Activated CD4-positive, alpha-beta memory T cell treated with anti-CD3 and anti-CD28 coated beads, Interleukin-2, amount 10 ng/mL, durations not matched to agents 7 days and 5 days (primary cell): Measurements from ENCODE around the gene LTBP2. TPM values are rescaled to one million over a fixed set of nuclear protein-coding genes. Genes with fewer than 3 reads are reported as not detected.

Experiments used
- CTCF ChIA-PET: fragments of 350-600 bp; sonication (Branson Sonifier 250); formaldehyde crosslinking; loops from one replicate; lab custom pipeline; 2021; ENCODE audit warnings: antibody characterized with exemption, inconsistent platforms; lab: Charles Lee
- POLR2A ChIA-PET: fragments of 350-600 bp; sonication (Branson Sonifier 250); formaldehyde crosslinking; loops from one replicate; lab custom pipeline; 2021; ENCODE audit warnings: antibody characterized with exemption; lab: Charles Lee
- DNase-seq: peaks from one replicate; pipeline ENCODE4 v3.0.0-alpha.2; 2020
- H3K27ac Mint-ChIP-seq: one replicate; pipeline ENCODE4 v1.8.0; 2021; ENCODE audit warnings: mild to moderate bottlenecking, mixed read lengths
- H3K27me3 Mint-ChIP-seq: one replicate; pipeline ENCODE4 v1.8.0; 2021; ENCODE audit warnings: mixed read lengths
- H3K36me3 Mint-ChIP-seq: one replicate; pipeline ENCODE4 v1.8.0; 2021; ENCODE audit warnings: low read depth, mixed read lengths
- H3K4me1 Mint-ChIP-seq: one replicate; pipeline ENCODE4 v1.8.0; 2021; ENCODE audit warnings: mixed read lengths
- H3K4me3 Mint-ChIP-seq: one replicate; pipeline ENCODE4 v1.8.0; 2021; ENCODE audit warnings: mild to moderate bottlenecking, mixed read lengths
- H3K9me3 Mint-ChIP-seq: one replicate; pipeline ENCODE4 v1.8.0; 2021; ENCODE audit warnings: mixed read lengths
- total RNA-seq, 2 experiments: library from RNA; stranded (reverse); gene quantifications; one replicate each; pipeline ENCODE4 v1.2.3, GENCODE V29; 2021

LTBP2 gene
- total RNA-seq, 2 experiments from 2014 or later = 0.28 to 0.40 TPM

DNA sequence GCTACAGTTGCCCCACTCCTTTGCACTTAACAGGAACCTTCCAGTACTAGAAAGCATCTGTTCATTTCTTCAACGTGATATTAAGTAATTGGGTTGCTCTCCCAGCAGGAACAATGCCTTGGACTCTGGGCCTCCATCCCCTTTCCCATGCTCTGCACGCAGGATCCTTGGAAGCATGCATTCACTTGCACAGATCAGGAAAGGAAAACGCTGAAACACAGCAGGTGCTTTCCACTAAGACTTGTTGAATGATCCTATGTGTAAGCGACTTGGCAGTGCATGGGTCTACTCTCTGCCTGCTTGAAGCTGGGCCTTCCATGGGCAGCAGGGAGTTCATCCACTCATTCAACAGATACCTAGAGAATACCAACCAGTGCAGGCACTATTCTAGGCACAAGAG is 2.3 kb downstream of the LTBP2 start:
- no peak for DNase-seq
- ChIA-PET CTCF (interaction anchor here (0.8 to 2.7 kb wide), 27 partner anchors 8 to 296 kb away, joined by 3 to 32 read pairs (median 5); partner anchors contain the start of genes DLST and YLPM1), POLR2A (interaction anchor here (0.8 to 1.6 kb wide), 7 partner anchors 10 to 296 kb away, joined by 3 to 7 read pairs (median 3); no protein-coding TSS in a partner anchor)
- Mint-ChIP-seq H3K4me1 (peaks cover 15% of the 10 kb centered on the region), H3K27ac (no peak overlapping the region), H3K4me3 (no peak overlapping the region), H3K9me3 (no peaks in the 10 kb centered on the region), H3K36me3 (no peaks in the 10 kb centered on the region), H3K27me3 (peaks cover 42% of the 10 kb centered on the region)

DNA sequence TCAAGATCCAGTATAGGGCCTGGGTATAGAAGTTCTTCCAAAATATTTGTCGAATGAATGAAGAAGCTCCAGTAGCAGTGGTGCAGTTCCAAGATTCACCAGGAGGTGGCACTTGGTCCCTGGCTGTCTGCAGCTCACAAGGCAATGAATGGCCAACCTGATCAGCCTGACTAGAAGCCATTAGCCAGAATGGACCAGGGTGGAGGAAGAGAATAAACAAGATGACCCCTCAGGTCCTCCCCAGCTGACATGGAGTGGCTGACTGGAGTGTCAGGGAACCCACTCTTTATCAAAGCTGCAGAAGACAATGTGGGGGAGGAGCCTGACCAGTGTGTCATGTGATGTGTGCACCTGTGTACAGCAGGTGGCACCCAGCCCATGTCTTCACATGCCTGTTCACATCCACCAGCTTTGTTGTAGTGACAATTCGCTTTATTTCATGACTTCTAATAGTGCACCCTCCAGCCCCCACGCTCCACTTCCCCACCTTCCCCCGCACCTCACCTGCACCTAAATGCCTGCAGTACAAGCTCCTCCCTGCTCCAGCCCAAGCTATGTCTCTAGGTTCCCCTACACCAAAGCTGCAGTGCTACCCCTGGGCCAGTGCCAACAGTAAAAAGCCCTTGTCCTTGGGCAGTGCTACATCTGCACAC is 3.0 kb downstream of the LTBP2 start:
- H3K27me3 Mint-ChIP-seq = peaks cover 36% of the 10 kb centered on the region
- H3K4me1 Mint-ChIP-seq = peaks cover 11% of the 10 kb centered on the region
- POLR2A ChIA-PET = interaction anchor here (0.8 to 1.6 kb wide), 8 partner anchors 11 to 296 kb away, joined by 3 to 8 read pairs (median 3); partner anchors contain the start of gene YLPM1
- no peaks in the 10 kb centered on the region for H3K36me3 Mint-ChIP-seq
- peak; percentile 87 for DNase-seq
- no peak overlapping the region for H3K4me3 Mint-ChIP-seq
- no peak overlapping the region for H3K27ac Mint-ChIP-seq
- CTCF ChIA-PET = interaction anchor here (0.7 to 2.7 kb wide), 52 partner anchors 9 to 296 kb away, joined by 3 to 32 read pairs (median 4); partner anchors contain the start of genes DLST and YLPM1
- no peaks in the 10 kb centered on the region for H3K9me3 Mint-ChIP-seq

DNA sequence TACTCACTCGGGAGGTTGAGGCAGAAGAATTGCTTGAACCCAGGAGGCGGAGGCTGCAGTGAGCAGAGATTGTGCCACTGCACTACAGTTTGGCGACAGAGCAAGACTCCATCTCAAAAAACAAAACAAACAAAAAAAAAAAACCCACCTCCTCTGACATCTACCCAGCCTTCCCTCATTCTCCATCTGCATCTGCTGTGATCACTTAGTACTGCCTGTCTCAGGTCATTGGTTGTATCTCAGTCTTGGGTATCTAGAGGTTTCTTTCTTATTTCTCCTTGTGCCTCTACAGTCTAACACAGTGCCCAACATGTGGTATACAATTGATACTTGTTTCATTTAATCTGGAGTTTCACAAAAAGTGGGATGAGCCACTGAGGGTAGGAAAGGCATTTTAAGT is 5.3 kb downstream of the LTBP2 start:
- peaks cover 6% of the 10 kb centered on the region for H3K4me1 Mint-ChIP-seq
- no peak for DNase-seq
- H3K27me3 Mint-ChIP-seq = peaks cover 35% of the 10 kb centered on the region
- POLR2A ChIA-PET = no interaction called here
- no peaks in the 10 kb centered on the region for H3K9me3 Mint-ChIP-seq
- no peak overlapping the region for H3K4me3 Mint-ChIP-seq
- H3K27ac Mint-ChIP-seq = no peak overlapping the region
- CTCF ChIA-PET = interaction anchor here (1.3 kb wide), 1 partner anchor 198 kb away, joined by 3 read pairs; no protein-coding TSS in a partner anchor
- no peaks in the 10 kb centered on the region for H3K36me3 Mint-ChIP-seq

DNA sequence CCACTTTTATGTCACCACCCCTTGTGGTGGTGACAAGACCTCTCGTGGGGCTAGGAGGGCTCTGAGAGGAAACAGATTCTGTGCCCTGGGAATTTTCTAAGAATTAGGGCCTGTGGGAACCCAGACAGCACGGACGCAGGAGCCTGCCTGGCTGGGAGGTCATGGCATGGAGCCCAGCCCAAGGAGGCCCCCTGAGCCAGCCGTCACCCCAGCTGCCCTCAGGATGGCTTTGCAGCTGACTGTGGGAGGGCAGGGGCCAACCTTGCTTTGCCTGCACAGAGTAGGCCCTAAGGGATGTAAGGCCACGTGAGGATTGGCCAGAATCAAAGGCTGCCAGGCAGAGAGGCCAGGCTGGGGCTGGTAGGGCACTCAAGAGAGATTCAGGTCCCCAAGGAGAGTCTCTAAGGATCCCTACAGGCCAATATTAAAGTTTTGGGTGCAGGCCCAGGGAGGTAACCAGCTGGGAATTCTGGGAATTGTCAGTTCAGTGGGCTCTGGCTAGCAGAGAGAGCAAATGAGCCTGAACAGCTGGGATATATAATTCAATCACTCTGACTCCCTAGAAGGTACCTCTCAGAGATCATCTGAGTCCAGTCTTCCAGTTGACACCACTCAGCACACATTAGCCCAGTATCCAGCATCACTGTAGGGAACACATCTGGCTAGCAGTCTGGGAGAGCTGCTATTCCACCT is 6.4 kb downstream of the LTBP2 start:
- ChIA-PET POLR2A (no interaction called here), CTCF (no interaction called here)
- H3K36me3 Mint-ChIP-seq = no peaks in the 10 kb centered on the region
- H3K9me3 Mint-ChIP-seq = no peaks in the 10 kb centered on the region
- no peak for DNase-seq
- no peak overlapping the region for H3K27ac Mint-ChIP-seq
- H3K27me3 Mint-ChIP-seq = peaks cover 29% of the 10 kb centered on the region
- H3K4me1 Mint-ChIP-seq = peaks cover 5% of the 10 kb centered on the region
- no peak overlapping the region for H3K4me3 Mint-ChIP-seq

DNA sequence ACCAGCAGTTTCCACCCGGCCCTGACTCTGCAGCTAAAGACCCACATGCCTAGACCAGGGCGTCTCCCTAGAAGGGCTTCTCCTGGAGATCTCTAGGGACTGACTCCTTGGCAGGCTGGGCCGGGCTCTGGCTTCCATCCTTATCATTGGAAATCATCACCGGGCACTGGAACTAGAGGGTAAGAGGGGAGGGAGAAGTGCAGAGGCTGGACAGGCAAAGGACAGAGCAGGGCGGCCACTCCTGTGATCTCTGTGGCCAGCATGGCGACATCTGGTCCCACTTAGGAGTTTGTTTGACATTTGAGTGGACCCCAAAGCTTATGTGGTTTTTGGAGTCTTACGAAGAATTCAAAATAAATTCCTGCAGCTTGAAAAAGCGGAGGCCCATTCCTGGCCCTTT is 7.1 kb downstream of the LTBP2 start:
- Mint-ChIP-seq H3K27me3 (peaks cover 22% of the 10 kb centered on the region), H3K4me3 (no peak overlapping the region), H3K36me3 (no peaks in the 10 kb centered on the region), H3K9me3 (no peaks in the 10 kb centered on the region), H3K27ac (no peak overlapping the region), H3K4me1 (peaks cover 4% of the 10 kb centered on the region)
- no peak for DNase-seq
- ChIA-PET CTCF (interaction anchor here (1.8 kb wide), 1 partner anchor 7 kb away, joined by 5 read pairs; the partner anchor contains the start of gene LTBP2), POLR2A (interaction anchor here (0.7 kb wide), 1 partner anchor 254 kb away, joined by 3 read pairs; no protein-coding TSS in a partner anchor)

DNA sequence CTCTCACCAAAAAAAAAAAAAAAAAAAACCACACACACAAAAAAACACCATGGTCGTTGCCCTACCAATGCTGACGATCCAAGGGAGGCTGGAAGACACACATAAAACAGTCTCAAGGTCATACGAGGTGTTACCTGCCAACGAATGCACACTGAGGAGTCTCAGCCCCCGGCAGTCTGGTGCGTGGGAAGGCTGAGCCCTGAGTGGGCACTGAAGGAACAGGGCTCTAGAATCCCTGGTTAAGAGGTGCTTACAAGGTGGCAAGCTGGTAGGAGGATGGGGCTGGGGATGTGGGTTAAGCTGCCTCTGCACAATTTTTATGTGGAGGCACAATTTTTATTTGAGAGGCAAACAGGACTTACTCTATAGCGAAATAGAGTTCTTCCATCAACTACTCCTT is 7.9 kb downstream of the LTBP2 start:
- Mint-ChIP-seq H3K4me3 (no peak overlapping the region), H3K4me1 (peaks cover 3% of the 10 kb centered on the region), H3K27ac (no peak overlapping the region), H3K27me3 (peaks cover 16% of the 10 kb centered on the region), H3K9me3 (no peaks in the 10 kb centered on the region), H3K36me3 (no peaks in the 10 kb centered on the region)
- DNase-seq = no peak
- ChIA-PET CTCF (interaction anchor here (1.8 kb wide), 1 partner anchor 8 kb away, joined by 5 read pairs; the partner anchor contains the start of gene LTBP2), POLR2A (interaction anchor here (0.7 kb wide), 1 partner anchor 253 kb away, joined by 3 read pairs; no protein-coding TSS in a partner anchor)

DNA sequence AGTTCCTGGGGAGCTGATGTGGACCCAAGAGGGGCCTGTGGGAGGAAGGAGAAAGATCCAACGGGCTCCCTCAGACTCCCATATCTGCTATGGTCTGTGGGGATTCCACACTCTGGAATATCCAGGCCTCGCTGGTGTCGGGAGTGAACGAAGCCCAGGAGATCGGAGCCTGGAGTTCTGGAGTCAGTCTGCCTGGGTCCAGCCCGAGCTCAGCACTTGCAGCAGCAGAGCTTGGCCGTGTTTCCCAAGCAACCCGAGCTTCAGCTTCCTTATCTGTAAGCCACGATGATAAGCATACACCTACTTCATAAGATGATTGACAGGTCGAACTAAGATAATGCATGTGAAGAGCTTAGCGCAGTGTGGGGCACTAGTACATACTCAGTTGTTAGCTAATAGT is 10.1 kb downstream of the LTBP2 start:
- POLR2A ChIA-PET = interaction anchor here (0.6 kb wide), 1 partner anchor 161 kb away, joined by 3 read pairs; no protein-coding TSS in a partner anchor
- no peak overlapping the region for H3K27ac Mint-ChIP-seq
- peaks cover 11% of the 10 kb centered on the region for H3K27me3 Mint-ChIP-seq

DNA sequence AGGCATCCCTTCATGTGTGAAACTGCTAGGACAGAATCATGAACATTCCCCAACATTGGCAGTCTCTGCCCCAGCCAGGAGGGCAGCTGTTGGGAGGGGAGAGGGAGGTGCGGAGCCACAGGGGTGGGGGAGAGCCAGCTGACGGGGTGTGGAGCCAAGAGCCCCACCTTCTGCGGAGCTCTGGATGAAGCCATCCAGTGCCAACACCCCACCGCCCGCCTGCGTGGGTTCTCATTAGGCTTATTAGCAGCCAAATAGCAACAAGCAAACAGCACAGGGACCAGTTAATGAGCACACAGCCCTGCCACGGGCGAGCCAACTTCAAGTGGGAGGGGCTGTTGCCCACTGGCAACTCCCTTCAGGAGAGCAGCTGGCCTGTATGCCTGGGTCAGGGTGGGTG is 12.1 kb downstream of the LTBP2 start:
- Mint-ChIP-seq H3K9me3 (no peaks in the 10 kb centered on the region), H3K27ac (no peak overlapping the region), H3K4me3 (no peak overlapping the region), H3K4me1 (no peaks in the 10 kb centered on the region), H3K36me3 (no peaks in the 10 kb centered on the region), H3K27me3 (peaks cover 13% of the 10 kb centered on the region)
- ChIA-PET POLR2A (no interaction called here), CTCF (interaction anchor here (3.2 kb wide), 1 partner anchor 9 kb away, joined by 10 read pairs; no protein-coding TSS in a partner anchor)
- no peak for DNase-seq

More for the DNA sequence above, 10.1 kb downstream of the LTBP2 start:
- no peak for DNase-seq
- no peaks in the 10 kb centered on the region for H3K36me3 Mint-ChIP-seq
- H3K4me1 Mint-ChIP-seq = no peaks in the 10 kb centered on the region
- no peaks in the 10 kb centered on the region for H3K9me3 Mint-ChIP-seq
- CTCF ChIA-PET = interaction anchor here (0.7 kb wide), 1 partner anchor 10 kb away, joined by 3 read pairs; the partner anchor contains the start of gene LTBP2
- no peak overlapping the region for H3K4me3 Mint-ChIP-seq

DNA sequence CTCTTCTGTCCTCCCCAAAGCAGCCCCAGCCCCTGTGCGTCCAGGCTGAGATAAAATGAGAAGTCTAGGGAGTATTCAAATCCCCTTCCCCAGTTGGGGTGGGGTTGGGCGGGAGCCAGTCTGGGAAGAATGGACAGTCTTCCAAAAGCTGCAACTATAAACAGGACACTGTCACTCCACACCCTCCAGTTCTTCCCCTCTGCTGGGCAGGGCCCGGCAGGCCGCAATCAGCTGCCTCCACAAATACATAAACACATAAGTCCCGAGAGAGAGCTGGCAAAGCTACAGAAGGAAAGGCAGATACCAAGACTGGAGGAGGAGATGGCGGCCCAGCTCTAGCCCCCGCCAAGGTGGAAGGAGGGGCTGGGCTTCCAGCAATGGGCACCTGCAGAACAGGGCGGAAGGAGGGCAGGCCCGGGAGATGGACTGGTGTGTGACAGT is 12.7 kb downstream of the LTBP2 start:
- H3K4me3 Mint-ChIP-seq = no peak overlapping the region
- peaks cover 13% of the 10 kb centered on the region for H3K27me3 Mint-ChIP-seq
- DNase-seq = no peak
- no peaks in the 10 kb centered on the region for H3K36me3 Mint-ChIP-seq
- CTCF ChIA-PET = interaction anchor here (1.7 to 3.2 kb wide), 2 partner anchors 9 to 14 kb away, joined by 4 to 10 read pairs; no protein-coding TSS in a partner anchor
- no peaks in the 10 kb centered on the region for H3K4me1 Mint-ChIP-seq
- H3K27ac Mint-ChIP-seq = no peak overlapping the region
- H3K9me3 Mint-ChIP-seq = no peaks in the 10 kb centered on the region
- POLR2A ChIA-PET = interaction anchor here (1.1 kb wide), 1 partner anchor 26 kb away, joined by 3 read pairs; no protein-coding TSS in a partner anchor

DNA sequence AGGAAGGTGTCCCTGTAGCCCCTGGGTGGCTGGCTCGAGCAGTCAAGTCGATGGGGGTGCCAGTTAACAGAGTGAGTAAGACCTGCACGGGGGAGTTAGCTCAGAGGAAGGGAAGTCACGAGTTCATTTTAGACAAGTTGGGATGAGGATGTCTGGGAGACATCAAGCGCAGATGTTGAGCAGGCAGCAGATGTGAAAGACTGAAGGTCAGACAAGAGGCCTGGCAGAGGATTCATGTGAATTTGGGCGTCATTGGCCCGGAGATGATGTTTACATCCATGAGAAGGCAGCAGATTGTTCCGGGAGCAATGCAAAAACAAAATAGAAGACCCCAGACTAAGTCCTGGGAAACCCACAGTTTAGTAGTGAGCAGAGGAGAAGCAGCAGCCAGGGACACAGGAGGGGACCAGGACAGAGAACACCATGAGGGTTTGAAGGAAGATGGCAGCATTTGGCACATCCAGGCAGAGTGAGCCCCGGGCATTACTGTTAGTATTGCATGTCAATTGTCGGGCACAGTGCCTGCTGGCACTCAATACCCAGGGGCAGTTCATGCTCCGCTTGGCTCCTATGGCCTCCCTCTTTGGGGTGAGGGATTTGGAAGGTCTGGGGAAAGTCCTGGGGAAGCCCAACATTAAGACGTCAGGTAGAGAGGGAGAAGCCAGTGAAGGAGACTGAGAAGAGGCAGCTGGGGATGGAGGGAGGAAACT is 15.1 kb downstream of the LTBP2 start:
- H3K4me1 Mint-ChIP-seq = no peaks in the 10 kb centered on the region
- H3K9me3 Mint-ChIP-seq = no peaks in the 10 kb centered on the region
- no peaks in the 10 kb centered on the region for H3K36me3 Mint-ChIP-seq
- peaks cover 8% of the 10 kb centered on the region for H3K27me3 Mint-ChIP-seq
- H3K4me3 Mint-ChIP-seq = no peak overlapping the region
- no peak for DNase-seq
- POLR2A ChIA-PET = no interaction called here
- H3K27ac Mint-ChIP-seq = no peak overlapping the region
- CTCF ChIA-PET = interaction anchor here (3.2 kb wide), 1 partner anchor 12 kb away, joined by 10 read pairs; no protein-coding TSS in a partner anchor

DNA sequence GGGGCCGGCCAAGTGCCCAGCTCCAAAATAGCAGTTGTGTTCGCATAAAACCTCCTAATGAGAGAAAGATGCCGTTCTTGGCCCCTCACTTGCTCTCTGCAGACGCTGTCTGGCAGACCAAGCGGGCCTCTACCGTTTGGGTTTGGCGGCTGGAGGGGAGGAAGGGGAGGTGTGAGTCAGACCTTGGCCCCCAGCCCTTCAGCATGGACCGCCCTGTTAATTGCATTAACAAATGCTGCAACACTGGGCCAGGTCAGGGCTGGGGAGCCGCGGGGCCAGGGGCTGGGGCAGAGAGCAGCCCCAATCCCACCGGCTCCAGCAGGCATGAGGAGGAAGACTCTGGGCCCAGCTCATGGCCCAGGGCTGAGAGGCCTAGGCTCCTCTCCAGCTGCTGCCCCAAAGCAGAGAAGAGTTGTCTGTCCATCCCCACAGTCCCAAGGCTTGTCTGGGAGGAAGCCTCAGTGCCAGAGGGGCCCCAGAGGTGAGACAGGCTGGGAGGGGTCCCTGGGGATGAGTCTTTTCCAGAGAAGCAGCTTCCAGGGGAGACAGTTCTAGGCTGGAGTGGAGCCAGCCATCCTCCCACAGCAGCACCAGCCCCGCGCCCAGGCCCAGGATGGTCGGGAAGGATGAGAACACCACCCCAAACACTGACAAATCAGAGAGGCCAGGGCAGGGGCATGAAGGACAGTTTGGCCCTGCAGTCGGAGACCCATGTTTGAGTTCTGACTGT is 16.9 kb downstream of the LTBP2 start:
- Mint-ChIP-seq H3K36me3 (no peaks in the 10 kb centered on the region), H3K4me3 (no peak overlapping the region), H3K4me1 (no peaks in the 10 kb centered on the region), H3K9me3 (no peaks in the 10 kb centered on the region), H3K27me3 (peaks cover 7% of the 10 kb centered on the region), H3K27ac (no peak overlapping the region)
- ChIA-PET CTCF (no interaction called here), POLR2A (no interaction called here)
- no peak for DNase-seq

DNA sequence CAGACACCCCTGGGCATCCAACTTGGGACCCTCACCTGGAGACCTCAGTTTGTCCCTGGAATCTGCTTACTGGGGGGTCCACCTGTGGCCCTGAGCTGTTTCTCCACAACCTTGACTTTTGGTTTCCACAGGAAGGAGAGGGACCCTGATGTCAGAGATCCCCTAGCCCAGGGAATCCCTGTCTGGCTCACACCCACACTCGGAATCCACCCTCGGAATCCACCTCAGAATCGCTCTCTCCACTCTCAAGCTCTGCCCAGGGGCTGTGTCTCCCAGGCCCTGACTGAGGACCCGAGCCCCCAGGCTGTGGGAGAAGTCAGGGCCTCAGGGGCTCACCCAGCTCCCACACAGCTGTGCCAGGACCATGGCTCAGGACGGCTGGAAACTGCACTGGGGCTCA is 17.4 kb downstream of the LTBP2 start:
- Mint-ChIP-seq H3K4me3 (no peak overlapping the region), H3K27me3 (peaks cover 11% of the 10 kb centered on the region), H3K27ac (no peak overlapping the region), H3K36me3 (no peaks in the 10 kb centered on the region), H3K9me3 (no peaks in the 10 kb centered on the region), H3K4me1 (no peaks in the 10 kb centered on the region)
- ChIA-PET CTCF (no interaction called here), POLR2A (no interaction called here)
- no peak for DNase-seq
